ENCODE results near the gene BAIAP2L1.

The BAIAP2L1 gene

DNA sequence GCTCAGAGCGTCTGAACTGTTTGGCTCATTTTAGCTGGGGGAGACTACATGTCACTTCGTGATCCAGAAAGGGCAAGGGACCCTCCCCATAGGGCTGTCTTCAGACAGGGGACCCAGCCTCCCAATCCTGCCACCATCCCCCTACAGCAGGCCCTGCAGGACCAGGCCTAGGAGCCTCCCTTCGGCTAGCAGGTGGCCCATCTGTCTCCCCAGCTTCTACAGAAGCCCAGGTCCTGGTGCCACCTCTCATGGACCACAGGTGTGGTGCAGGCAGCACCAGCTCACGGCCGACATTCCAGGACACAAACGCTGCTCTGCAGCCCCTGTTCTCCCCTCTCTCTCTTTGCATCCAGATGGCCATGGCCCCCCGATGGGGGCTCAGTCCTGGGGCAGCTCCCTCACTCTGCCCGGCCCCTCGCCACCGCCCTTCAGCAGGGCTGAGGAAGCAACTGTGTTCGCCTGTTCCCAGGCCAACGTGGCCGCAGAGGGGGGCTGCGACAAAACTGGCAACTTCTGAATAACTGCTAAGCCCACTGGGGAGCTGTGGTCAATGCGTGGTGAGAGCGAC is 159.1 kb downstream of the BAIAP2L1 start:
- TF ChIP-seq POLR2A (IDR thresholded peaks at IDR 0.05; ENCODE audit: extremely low read depth, insufficient read length) (no peak), MYC (IDR thresholded peaks at IDR 0.05; ENCODE audit: low read depth, low read length) (no peak)
- TF ChIP-seq, protein P1, sequence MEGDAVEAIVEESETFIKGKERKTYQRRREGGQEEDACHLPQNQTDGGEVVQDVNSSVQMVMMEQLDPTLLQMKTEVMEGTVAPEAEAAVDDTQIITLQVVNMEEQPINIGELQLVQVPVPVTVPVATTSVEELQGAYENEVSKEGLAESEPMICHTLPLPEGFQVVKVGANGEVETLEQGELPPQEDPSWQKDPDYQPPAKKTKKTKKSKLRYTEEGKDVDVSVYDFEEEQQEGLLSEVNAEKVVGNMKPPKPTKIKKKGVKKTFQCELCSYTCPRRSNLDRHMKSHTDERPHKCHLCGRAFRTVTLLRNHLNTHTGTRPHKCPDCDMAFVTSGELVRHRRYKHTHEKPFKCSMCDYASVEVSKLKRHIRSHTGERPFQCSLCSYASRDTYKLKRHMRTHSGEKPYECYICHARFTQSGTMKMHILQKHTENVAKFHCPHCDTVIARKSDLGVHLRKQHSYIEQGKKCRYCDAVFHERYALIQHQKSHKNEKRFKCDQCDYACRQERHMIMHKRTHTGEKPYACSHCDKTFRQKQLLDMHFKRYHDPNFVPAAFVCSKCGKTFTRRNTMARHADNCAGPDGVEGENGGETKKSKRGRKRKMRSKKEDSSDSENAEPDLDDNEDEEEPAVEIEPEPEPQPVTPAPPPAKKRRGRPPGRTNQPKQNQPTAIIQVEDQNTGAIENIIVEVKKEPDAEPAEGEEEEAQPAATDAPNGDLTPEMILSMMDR (IDR thresholded peaks at IDR 0.05; ENCODE audit: low read depth, low read length), result no peak
- TF ChIP-seq, protein P2, sequence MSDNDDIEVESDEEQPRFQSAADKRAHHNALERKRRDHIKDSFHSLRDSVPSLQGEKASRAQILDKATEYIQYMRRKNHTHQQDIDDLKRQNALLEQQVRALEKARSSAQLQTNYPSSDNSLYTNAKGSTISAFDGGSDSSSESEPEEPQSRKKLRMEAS (IDR thresholded peaks at IDR 0.05; ENCODE audit: low read depth, low read length), result no peak
- DNase-seq (ENCODE audit: low read depth), result peak; percentile 49
- H3K4me3 ChIP-seq (ENCODE audit: low read depth, low read length), result no peak overlapping the region

All from NB4 (cell line).